K562 (cell line): ENCODE data around the gene CLTB. TPM values are rescaled to one million over a fixed set of nuclear protein-coding genes. Genes with fewer than 3 reads are reported as not detected.

Experiments
- CHD1 ChIP-seq: fragments of 200-600 bp; sonication (generic); IDR thresholded peaks from one replicate; pipeline ENCODE4 v1.6.1; 2012; ENCODE audit warnings: mild to moderate bottlenecking, moderate library complexity, low read length, inconsistent platforms
- DDX20 ChIP-seq: fragments of 450-650 bp; IDR thresholded peaks from 2 replicates; pipeline ENCODE4 v1.6.1; 2016; ENCODE audit warnings: missing genetic modification characterization, low read depth, mild to moderate bottlenecking, missing compliant biosample characterization, moderate library complexity
- FOS ChIP-seq: IDR thresholded peaks from 3 replicates; pipeline ENCODE4 v1.6.1; 2011; ENCODE audit not compliant: insufficient read length; ENCODE audit errors: extremely low read depth
- FOXA3 ChIP-seq, 2 experiments: fragments of 450-650 bp in 1 of 2; sonication (generic) in 1 of 2; formaldehyde crosslinking; IDR thresholded peaks in 1 of 2; conservative IDR thresholded peaks in 1 of 2; 2 replicates each; pipeline versions ENCODE4 v1.4.0 to v1.8.0; 2020 to 2022; ENCODE audit warnings: mild to moderate bottlenecking in 2 of 2, missing genetic modification reagents in 1 of 2
- KLF16 ChIP-seq: IDR thresholded peaks from 2 replicates; pipeline ENCODE4 v1.6.1; 2016; ENCODE audit warnings: antibody characterized with exemption
- SPI1 ChIP-seq: IDR thresholded peaks from 2 replicates; pipeline ENCODE4 v1.6.1; 2011; ENCODE audit warnings: low read depth, low read length, control low read depth, borderline replicate concordance
- ZNF124 ChIP-seq: sonication (generic); formaldehyde crosslinking; IDR thresholded peaks from 2 replicates; pipeline ENCODE4 v1.8.1; 2022; ENCODE audit warnings: missing genetic modification reagents
- ZNF140 ChIP-seq: fragments of 250-450 bp; sonication (Bioruptor Pico); IDR thresholded peaks from 2 replicates; pipeline ENCODE4 v1.8.0; 2021; ENCODE audit warnings: moderate library complexity, mild to moderate bottlenecking, inconsistent platforms
- ZNF586 ChIP-seq: fragments of 450-650 bp; formaldehyde crosslinking; conservative IDR thresholded peaks from 2 replicates; pipeline ENCODE4 v1.4.0; 2020; ENCODE audit warnings: mild to moderate bottlenecking, moderate library complexity
- polyA plus RNA-seq, 8 experiments: library from polyadenylated mRNA; depleted of rRNA in 4 of 8; stranded (reverse) in 5 of 8; unstranded in 3 of 8; fragments of >200 nt; fragmentation: Nextera tagmentation in 2 of 8; fragmentation: Illumina TruSeq in 1 of 8; extraction: Ambion mirVana in 2 of 8; extraction: Trizol in 1 of 8; gene quantifications; 2 replicates each; pipeline versions ENCODE4 v1.2.1 to v1.2.3, GENCODE V29; 2011 to 2014; ENCODE audit warnings: inconsistent platforms in 1 of 8, missing spikeins in 1 of 8
- total RNA-seq, 7 experiments: library from RNA; depleted of rRNA in 6 of 7; stranded (reverse); fragments of >200 nt in 6 of 7; fragmentation: Illumina TruSeq in 2 of 7; extraction: Trizol in 2 of 7; gene quantifications; 2 replicates each; pipeline versions ENCODE4 v1.2.1 to v1.2.3, GENCODE V29; 2011 to 2021; ENCODE audit warnings: low replicate concordance in 1 of 7
- TF ChIP-seq, protein P1 (sequence below): fragments of 450-650 bp; conservative IDR thresholded peaks from 2 replicates; pipeline ENCODE4 v1.6.1; 2016; ENCODE audit warnings: missing genetic modification characterization, low read depth, mild to moderate bottlenecking, missing compliant biosample characterization, moderate library complexity
- TF ChIP-seq, protein P2 (sequence below): fragments of 250-450 bp; sonication (Bioruptor Pico); IDR thresholded peaks from 2 replicates; pipeline ENCODE4 v1.8.0; 2022; ENCODE audit warnings: moderate library complexity, mild to moderate bottlenecking, inconsistent platforms
- TF ChIP-seq, protein P3 (sequence below): fragments of 450-650 bp; IDR thresholded peaks from 2 replicates; pipeline ENCODE4 v1.6.1; 2017; ENCODE audit warnings: antibody characterized with exemption, mild to moderate bottlenecking
- TF ChIP-seq, protein P4 (sequence below): sonication (generic); formaldehyde crosslinking; IDR thresholded peaks from 2 replicates; pipeline ENCODE4 v1.8.0; 2023; ENCODE audit warnings: mild to moderate bottlenecking, missing genetic modification reagents
- TF ChIP-seq, protein P5 (sequence below): sonication (generic); formaldehyde crosslinking; IDR thresholded peaks from 2 replicates; pipeline ENCODE4 v1.8.1; 2022; ENCODE audit warnings: missing genetic modification reagents

The CLTB gene
- total and polyA plus RNA-seq, 9 of the 15 experiments (the other 6 are each of a cell fraction or from before 2014, with no cell fraction given), result 1.8 to 117 (median 39.0) TPM

DNA sequence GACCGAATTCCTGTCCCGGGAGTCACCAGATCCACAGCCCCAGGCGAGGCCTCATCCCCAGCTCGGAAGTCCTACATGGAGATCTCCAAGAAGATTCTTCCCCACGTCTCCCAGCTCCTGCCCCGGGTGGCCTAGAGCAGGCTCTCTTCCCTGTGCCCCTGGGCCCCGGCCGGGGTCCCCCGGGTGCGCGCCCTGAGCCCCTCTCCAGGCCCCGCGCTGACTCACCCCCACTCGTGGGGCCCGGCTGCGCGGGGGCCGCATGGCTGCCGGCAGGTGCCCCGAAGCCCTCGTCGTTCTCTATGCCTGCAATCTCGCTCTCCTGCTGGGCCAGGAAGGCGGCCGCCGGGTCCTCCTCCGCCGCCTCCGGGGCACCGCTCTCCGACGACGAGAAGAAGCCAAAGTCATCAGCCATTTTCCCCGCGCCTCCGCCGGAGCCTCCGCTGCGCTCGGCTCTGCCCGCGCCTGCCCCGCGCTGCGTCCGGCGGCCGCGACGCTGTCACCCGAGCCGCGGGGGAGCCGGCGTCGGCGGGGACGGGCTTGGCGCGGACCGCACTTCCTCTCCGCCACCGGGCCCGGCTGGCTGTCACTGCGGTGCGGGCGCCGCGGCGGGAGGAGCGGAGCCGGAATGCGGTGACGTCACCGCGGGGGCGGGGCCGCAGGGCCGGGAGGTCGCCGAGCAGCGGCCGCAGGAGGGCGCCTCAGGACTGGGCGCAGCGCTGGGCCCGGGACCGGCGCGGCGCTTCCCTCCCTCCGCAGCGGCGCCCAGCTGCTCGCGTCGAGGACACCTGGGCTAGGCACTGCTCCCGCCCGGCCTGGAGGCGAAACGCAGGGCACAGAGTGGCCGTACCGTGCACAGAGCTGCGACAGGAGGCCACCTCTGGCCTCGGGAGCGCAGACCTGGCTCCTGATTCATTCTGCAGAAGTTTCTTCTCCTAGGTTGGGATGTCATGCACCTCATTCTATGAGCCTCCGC, at the start of gene CLTB (continued):
- no peak for TF ChIP-seq FOS
- TF ChIP-seq, protein P1, sequence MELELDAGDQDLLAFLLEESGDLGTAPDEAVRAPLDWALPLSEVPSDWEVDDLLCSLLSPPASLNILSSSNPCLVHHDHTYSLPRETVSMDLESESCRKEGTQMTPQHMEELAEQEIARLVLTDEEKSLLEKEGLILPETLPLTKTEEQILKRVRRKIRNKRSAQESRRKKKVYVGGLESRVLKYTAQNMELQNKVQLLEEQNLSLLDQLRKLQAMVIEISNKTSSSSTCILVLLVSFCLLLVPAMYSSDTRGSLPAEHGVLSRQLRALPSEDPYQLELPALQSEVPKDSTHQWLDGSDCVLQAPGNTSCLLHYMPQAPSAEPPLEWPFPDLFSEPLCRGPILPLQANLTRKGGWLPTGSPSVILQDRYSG (tag), result no peak
- TF ChIP-seq ZNF586 (CRISPR knock-in tag), result no peak
- TF ChIP-seq, protein P2, sequence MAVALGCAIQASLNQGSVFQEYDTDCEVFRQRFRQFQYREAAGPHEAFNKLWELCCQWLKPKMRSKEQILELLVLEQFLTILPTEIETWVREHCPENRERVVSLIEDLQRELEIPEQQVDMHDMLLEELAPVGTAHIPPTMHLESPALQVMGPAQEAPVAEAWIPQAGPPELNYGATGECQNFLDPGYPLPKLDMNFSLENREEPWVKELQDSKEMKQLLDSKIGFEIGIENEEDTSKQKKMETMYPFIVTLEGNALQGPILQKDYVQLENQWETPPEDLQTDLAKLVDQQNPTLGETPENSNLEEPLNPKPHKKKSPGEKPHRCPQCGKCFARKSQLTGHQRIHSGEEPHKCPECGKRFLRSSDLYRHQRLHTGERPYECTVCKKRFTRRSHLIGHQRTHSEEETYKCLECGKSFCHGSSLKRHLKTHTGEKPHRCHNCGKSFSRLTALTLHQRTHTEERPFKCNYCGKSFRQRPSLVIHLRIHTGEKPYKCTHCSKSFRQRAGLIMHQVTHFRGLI (CRISPR knock-in tag), result no peak
- TF ChIP-seq, protein P3, sequence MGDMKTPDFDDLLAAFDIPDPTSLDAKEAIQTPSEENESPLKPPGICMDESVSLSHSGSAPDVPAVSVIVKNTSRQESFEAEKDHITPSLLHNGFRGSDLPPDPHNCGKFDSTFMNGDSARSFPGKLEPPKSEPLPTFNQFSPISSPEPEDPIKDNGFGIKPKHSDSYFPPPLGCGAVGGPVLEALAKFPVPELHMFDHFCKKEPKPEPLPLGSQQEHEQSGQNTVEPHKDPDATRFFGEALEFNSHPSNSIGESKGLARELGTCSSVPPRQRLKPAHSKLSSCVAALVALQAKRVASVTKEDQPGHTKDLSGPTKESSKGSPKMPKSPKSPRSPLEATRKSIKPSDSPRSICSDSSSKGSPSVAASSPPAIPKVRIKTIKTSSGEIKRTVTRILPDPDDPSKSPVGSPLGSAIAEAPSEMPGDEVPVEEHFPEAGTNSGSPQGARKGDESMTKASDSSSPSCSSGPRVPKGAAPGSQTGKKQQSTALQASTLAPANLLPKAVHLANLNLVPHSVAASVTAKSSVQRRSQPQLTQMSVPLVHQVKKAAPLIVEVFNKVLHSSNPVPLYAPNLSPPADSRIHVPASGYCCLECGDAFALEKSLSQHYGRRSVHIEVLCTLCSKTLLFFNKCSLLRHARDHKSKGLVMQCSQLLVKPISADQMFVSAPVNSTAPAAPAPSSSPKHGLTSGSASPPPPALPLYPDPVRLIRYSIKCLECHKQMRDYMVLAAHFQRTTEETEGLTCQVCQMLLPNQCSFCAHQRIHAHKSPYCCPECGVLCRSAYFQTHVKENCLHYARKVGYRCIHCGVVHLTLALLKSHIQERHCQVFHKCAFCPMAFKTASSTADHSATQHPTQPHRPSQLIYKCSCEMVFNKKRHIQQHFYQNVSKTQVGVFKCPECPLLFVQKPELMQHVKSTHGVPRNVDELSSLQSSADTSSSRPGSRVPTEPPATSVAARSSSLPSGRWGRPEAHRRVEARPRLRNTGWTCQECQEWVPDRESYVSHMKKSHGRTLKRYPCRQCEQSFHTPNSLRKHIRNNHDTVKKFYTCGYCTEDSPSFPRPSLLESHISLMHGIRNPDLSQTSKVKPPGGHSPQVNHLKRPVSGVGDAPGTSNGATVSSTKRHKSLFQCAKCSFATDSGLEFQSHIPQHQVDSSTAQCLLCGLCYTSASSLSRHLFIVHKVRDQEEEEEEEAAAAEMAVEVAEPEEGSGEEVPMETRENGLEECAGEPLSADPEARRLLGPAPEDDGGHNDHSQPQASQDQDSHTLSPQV, result peak; percentile 74; the same call in 1 of the 2 replicates
- TF ChIP-seq, protein P4, sequence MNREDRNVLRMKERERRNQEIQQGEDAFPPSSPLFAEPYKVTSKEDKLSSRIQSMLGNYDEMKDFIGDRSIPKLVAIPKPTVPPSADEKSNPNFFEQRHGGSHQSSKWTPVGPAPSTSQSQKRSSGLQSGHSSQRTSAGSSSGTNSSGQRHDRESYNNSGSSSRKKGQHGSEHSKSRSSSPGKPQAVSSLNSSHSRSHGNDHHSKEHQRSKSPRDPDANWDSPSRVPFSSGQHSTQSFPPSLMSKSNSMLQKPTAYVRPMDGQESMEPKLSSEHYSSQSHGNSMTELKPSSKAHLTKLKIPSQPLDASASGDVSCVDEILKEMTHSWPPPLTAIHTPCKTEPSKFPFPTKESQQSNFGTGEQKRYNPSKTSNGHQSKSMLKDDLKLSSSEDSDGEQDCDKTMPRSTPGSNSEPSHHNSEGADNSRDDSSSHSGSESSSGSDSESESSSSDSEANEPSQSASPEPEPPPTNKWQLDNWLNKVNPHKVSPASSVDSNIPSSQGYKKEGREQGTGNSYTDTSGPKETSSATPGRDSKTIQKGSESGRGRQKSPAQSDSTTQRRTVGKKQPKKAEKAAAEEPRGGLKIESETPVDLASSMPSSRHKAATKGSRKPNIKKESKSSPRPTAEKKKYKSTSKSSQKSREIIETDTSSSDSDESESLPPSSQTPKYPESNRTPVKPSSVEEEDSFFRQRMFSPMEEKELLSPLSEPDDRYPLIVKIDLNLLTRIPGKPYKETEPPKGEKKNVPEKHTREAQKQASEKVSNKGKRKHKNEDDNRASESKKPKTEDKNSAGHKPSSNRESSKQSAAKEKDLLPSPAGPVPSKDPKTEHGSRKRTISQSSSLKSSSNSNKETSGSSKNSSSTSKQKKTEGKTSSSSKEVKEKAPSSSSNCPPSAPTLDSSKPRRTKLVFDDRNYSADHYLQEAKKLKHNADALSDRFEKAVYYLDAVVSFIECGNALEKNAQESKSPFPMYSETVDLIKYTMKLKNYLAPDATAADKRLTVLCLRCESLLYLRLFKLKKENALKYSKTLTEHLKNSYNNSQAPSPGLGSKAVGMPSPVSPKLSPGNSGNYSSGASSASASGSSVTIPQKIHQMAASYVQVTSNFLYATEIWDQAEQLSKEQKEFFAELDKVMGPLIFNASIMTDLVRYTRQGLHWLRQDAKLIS, result no peak
- TF ChIP-seq ZNF140 (CRISPR knock-in tag), result no peak
- TF ChIP-seq ZNF124 (CRISPR knock-in tag), result no peak
- no peak for TF ChIP-seq KLF16
- peak; percentile 89 for TF ChIP-seq SPI1
- no peak for TF ChIP-seq DDX20 (tag)
- TF ChIP-seq, protein P5, sequence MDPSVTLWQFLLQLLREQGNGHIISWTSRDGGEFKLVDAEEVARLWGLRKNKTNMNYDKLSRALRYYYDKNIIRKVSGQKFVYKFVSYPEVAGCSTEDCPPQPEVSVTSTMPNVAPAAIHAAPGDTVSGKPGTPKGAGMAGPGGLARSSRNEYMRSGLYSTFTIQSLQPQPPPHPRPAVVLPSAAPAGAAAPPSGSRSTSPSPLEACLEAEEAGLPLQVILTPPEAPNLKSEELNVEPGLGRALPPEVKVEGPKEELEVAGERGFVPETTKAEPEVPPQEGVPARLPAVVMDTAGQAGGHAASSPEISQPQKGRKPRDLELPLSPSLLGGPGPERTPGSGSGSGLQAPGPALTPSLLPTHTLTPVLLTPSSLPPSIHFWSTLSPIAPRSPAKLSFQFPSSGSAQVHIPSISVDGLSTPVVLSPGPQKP (CRISPR knock-in tag), result no peak
- TF ChIP-seq FOXA3 (CRISPR knock-in tag; conservative IDR thresholded peaks at IDR 0.05 in 1 of 2, IDR thresholded peaks at IDR 0.05 in 1 of 2), result peak in 1 of 2 experiments; percentile 41; a peak in 1 of 4 replicates
- peak; percentile 75 for TF ChIP-seq CHD1
